MM.1S (cell line): ENCODE data around the gene KCTD10.

ENCODE experiments used
- DNase-seq: peaks from one replicate; pipeline ENCODE4 v3.0.0-alpha.2; 2015
- H2AFZ ChIP-seq: fragments of 300-600 bp; sonication (generic); 2 replicates; pipeline ENCODE4 v1.6.0; 2016; ENCODE audit warnings: antibody characterized with exemption, low read length
- H3F3A ChIP-seq: fragments of 300-600 bp; sonication (generic); 2 replicates; pipeline ENCODE4 v1.6.1; 2016; ENCODE audit warnings: mild to moderate bottlenecking, antibody characterized with exemption, low read length, moderate library complexity, mixed read lengths; ENCODE audit not compliant: insufficient read depth
- H3K27ac ChIP-seq: fragments of 300-600 bp; sonication (generic); 2 replicates; pipeline ENCODE4 v1.5.1; 2016; ENCODE audit warnings: mild to moderate bottlenecking, low read length
- H3K27me3 ChIP-seq: fragments of 300-600 bp; sonication (generic); replicated peaks from 2 replicates; pipeline ENCODE4 v1.6.0; 2016; ENCODE audit warnings: low read length; ENCODE audit not compliant: insufficient read depth
- H3K36me3 ChIP-seq: fragments of 300-600 bp; sonication (generic); replicated peaks from 2 replicates; pipeline ENCODE4 v1.6.1; 2016; ENCODE audit warnings: mild to moderate bottlenecking, low read length, mixed read lengths; ENCODE audit not compliant: insufficient read depth
- H3K4me1 ChIP-seq: fragments of 300-600 bp; sonication (generic); 2 replicates; pipeline ENCODE4 v1.6.1; 2016; ENCODE audit warnings: low read length, mixed read lengths
- H3K4me2 ChIP-seq: fragments of 300-600 bp; sonication (generic); 2 replicates; pipeline ENCODE4 v1.6.0; 2016; ENCODE audit warnings: low read depth, low read length
- H3K4me3 ChIP-seq: fragments of 300-600 bp; sonication (generic); 2 replicates; pipeline ENCODE4 v1.5.1; 2016; ENCODE audit warnings: low read length, mixed read lengths
- H3K79me2 ChIP-seq: fragments of 300-600 bp; sonication (generic); 2 replicates; pipeline ENCODE4 v1.6.1; 2016; ENCODE audit warnings: mixed run types, low read length, mixed read lengths
- H3K9ac ChIP-seq: fragments of 300-600 bp; sonication (generic); 2 replicates; pipeline ENCODE4 v1.6.1; 2016; ENCODE audit warnings: low read length, mixed read lengths
- H3K9me2 ChIP-seq: fragments of 300-600 bp; sonication (generic); replicated peaks from 2 replicates; pipeline ENCODE4 v1.6.1; 2016; ENCODE audit warnings: mild to moderate bottlenecking, low read length, mixed read lengths; ENCODE audit not compliant: insufficient read depth
- H3K9me3 ChIP-seq: fragments of 300-600 bp; sonication (generic); replicated peaks from 2 replicates; pipeline ENCODE4 v1.6.1; 2016; ENCODE audit warnings: mild to moderate bottlenecking, low read length, mixed read lengths; ENCODE audit not compliant: insufficient read depth
- H4K20me1 ChIP-seq: fragments of 300-600 bp; sonication (generic); 2 replicates; pipeline ENCODE4 v1.6.1; 2016; ENCODE audit warnings: mild to moderate bottlenecking, low read length, moderate library complexity, mixed read lengths; ENCODE audit not compliant: insufficient read depth
- EZH2 ChIP-seq: fragments of 300-600 bp; sonication (generic); optimal IDR thresholded peaks from 2 replicates; pipeline ENCODE3; 2017; ENCODE audit warnings: low read depth, mild to moderate bottlenecking, antibody characterized with exemption, low read length, mixed read lengths
- EZH2phosphoT487 ChIP-seq: fragments of 300-600 bp; sonication (generic); IDR thresholded peaks from 2 replicates; pipeline ENCODE4 v1.6.1; 2018; ENCODE audit warnings: antibody characterized with exemption, low read length
- TF ChIP-seq, protein P1 (sequence below): fragments of 300-600 bp; sonication (generic); IDR thresholded peaks from 2 replicates; pipeline ENCODE4 v1.5.1; 2016; ENCODE audit warnings: antibody characterized with exemption, low read length, mixed read lengths

The KCTD10 gene

DNA sequence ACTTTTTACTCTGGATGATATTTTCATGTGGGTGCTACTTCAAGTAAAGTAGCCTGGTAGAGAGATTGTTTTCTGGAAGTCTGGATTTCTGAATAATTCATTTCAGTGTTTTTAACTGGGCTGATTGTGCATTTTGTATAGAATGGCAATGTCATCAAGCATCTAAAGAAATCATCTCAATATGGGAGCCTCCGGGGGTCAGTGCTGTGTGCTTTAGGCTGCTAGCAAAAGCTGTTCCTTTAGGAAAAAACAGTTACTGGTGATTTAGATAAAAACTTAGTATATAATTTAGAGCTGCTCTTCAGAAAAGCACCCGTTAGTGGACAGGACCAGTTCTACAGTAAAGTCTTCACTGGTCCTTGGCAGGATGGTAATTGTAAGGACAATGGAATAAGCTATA, 5.4 kb upstream of the KCTD10 start:
- H3K4me3 ChIP-seq: no peak overlapping the region
- no peak for DNase-seq
- no peak overlapping the region for H2AFZ ChIP-seq
- no peaks in the 10 kb centered on the region for H3K9me3 ChIP-seq
- no peak overlapping the region for H3K9ac ChIP-seq
- no peaks in the 10 kb centered on the region for H4K20me1 ChIP-seq
- H3K27ac ChIP-seq: no peak overlapping the region
- H3K27me3 ChIP-seq: no peaks in the 10 kb centered on the region
- no peaks in the 10 kb centered on the region for H3K9me2 ChIP-seq
- no peaks in the 10 kb centered on the region for H3F3A ChIP-seq
- H3K4me1 ChIP-seq: no peaks in the 10 kb centered on the region
- H3K36me3 ChIP-seq: no peaks in the 10 kb centered on the region
- H3K4me2 ChIP-seq: no peak overlapping the region
- TF ChIP-seq EZH2phosphoT487: no peak
- H3K79me2 ChIP-seq: peaks cover 33% of the 10 kb centered on the region

DNA sequence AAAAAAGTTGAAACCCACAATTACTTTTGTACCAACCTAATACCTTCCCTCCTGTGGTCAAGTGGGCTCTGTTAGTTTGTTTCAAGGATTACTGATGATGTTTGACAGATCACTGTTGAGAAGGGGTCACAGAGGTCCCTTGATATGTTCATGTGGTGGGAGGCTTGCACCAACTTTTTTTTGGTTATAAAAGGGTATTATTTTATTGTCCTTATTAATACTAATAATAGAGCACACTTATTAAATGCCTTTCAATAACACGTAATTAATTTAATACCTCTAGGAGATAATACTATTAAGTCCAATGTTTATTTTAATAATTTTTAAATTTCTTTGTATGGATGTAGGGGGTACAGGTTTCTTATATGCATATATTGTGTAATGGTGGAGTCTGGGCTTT, 4.8 kb upstream of the KCTD10 start:
- Histone ChIP-seq H3K27me3 (no peaks in the 10 kb centered on the region), H4K20me1 (no peaks in the 10 kb centered on the region)

DNA sequence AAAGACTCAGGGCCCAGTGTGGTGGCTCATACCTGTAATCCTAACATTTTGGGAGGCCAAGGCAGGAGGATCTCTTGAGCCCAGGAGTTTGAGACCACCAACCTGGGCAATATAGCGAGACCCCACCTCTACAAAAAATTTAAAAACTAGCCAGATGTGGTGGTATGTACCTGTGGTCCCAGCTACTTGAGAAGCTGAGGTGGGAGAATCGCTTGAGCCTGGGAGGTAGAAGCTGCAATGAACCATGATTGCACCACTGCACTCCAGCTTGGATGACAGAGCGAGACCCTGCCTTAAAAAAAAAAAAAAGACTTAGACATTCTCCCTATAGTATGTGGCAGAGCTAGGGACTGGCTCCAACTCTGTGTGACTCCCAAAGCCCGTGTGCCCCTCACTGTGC, 3.3 kb upstream of the KCTD10 start:
- peaks cover 9% of the 10 kb centered on the region for H3K4me1 ChIP-seq

More for the DNA sequence above, 4.8 kb upstream of the KCTD10 start:
- H3F3A ChIP-seq: no peaks in the 10 kb centered on the region
- H3K36me3 ChIP-seq: no peaks in the 10 kb centered on the region
- no peaks in the 10 kb centered on the region for H3K4me1 ChIP-seq
- H3K27ac ChIP-seq: no peak overlapping the region
- H2AFZ ChIP-seq: no peak overlapping the region
- DNase-seq: no peak
- H3K4me2 ChIP-seq: no peak overlapping the region
- no peak overlapping the region for H3K9ac ChIP-seq
- TF ChIP-seq, protein P1, sequence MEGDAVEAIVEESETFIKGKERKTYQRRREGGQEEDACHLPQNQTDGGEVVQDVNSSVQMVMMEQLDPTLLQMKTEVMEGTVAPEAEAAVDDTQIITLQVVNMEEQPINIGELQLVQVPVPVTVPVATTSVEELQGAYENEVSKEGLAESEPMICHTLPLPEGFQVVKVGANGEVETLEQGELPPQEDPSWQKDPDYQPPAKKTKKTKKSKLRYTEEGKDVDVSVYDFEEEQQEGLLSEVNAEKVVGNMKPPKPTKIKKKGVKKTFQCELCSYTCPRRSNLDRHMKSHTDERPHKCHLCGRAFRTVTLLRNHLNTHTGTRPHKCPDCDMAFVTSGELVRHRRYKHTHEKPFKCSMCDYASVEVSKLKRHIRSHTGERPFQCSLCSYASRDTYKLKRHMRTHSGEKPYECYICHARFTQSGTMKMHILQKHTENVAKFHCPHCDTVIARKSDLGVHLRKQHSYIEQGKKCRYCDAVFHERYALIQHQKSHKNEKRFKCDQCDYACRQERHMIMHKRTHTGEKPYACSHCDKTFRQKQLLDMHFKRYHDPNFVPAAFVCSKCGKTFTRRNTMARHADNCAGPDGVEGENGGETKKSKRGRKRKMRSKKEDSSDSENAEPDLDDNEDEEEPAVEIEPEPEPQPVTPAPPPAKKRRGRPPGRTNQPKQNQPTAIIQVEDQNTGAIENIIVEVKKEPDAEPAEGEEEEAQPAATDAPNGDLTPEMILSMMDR: no peak
- TF ChIP-seq EZH2phosphoT487: no peak
- no peak for TF ChIP-seq EZH2
- H3K4me3 ChIP-seq: no peak overlapping the region
- H3K79me2 ChIP-seq: peaks cover 37% of the 10 kb centered on the region
- no peaks in the 10 kb centered on the region for H3K9me3 ChIP-seq
- no peaks in the 10 kb centered on the region for H3K9me2 ChIP-seq

DNA sequence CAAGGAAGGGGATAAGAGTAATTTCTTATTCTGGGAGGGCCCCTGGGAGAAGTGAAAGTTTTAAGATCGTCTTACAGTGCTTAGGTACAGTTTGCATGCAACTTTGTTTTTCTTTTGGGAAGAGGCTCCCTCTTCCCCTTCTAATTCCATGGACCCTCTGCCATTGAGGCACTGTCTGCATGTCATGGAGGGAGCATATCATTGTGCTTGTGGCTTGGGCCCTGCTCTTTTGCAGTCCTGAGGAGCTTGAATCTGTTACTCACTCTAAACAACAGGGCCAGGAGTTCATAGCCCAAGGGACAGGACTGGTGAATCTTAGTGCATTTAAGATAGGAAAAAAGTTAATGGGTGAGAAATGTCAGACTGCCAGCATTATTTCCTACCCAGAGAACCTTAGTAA, 2.7 kb upstream of the KCTD10 start:
- DNase-seq: no peak
- peaks cover 58% of the 10 kb centered on the region for H3K79me2 ChIP-seq
- no peak overlapping the region for H3K27ac ChIP-seq
- peaks cover 9% of the 10 kb centered on the region for H3K4me1 ChIP-seq
- H3K4me2 ChIP-seq: no peak overlapping the region
- no peaks in the 10 kb centered on the region for H3K36me3 ChIP-seq
- H3F3A ChIP-seq: no peaks in the 10 kb centered on the region
- no peak overlapping the region for H2AFZ ChIP-seq
- no peaks in the 10 kb centered on the region for H3K27me3 ChIP-seq
- H3K9me2 ChIP-seq: no peaks in the 10 kb centered on the region
- no peaks in the 10 kb centered on the region for H4K20me1 ChIP-seq
- TF ChIP-seq EZH2phosphoT487 (no peak), EZH2 (no peak)
- TF ChIP-seq, protein P1: no peak
- no peak overlapping the region for H3K9ac ChIP-seq
- no peak overlapping the region for H3K4me3 ChIP-seq
- H3K9me3 ChIP-seq: no peaks in the 10 kb centered on the region

More for the DNA sequence above, 3.3 kb upstream of the KCTD10 start:
- H3K27ac ChIP-seq: no peak overlapping the region
- H3K79me2 ChIP-seq: peaks cover 52% of the 10 kb centered on the region
- H2AFZ ChIP-seq: no peak overlapping the region
- H3K9ac ChIP-seq: no peak overlapping the region
- no peaks in the 10 kb centered on the region for H3K9me2 ChIP-seq
- H3K27me3 ChIP-seq: no peaks in the 10 kb centered on the region
- no peak overlapping the region for H3K4me2 ChIP-seq
- no peaks in the 10 kb centered on the region for H4K20me1 ChIP-seq
- no peaks in the 10 kb centered on the region for H3F3A ChIP-seq
- H3K36me3 ChIP-seq: no peaks in the 10 kb centered on the region
- H3K9me3 ChIP-seq: no peaks in the 10 kb centered on the region
- TF ChIP-seq EZH2: no peak
- TF ChIP-seq, protein P1: no peak
- TF ChIP-seq EZH2phosphoT487: no peak
- DNase-seq: no peak
- no peak overlapping the region for H3K4me3 ChIP-seq
